Left ventricle myocardium superior (tissue), 1 donor: ENCODE results near the gene SCGB3A1. TPM values are rescaled to one million over a fixed set of nuclear protein-coding genes. Genes with fewer than 3 reads are reported as not detected.

Experiments
- ATAC-seq: fragments of 200-7000 bp; cut with Tn5 transposase; one replicate; pipeline ENCODE4 v1.9.1; 2020; ENCODE audit warnings: mild to moderate bottlenecking, moderate library complexity
- DNase-seq: peaks from one replicate; pipeline ENCODE4 v3.0.0-alpha.2; 2020
- intact Hi-C: fragments of 100-400 bp; cut with micrococcal nuclease; formaldehyde crosslinking; loops from one replicate; pipeline ENCODE4 v1.11.0; 2022
- total RNA-seq: library from RNA; stranded (reverse); fragmentation: NEBNext Ultra II Directional; extraction: Animal tissue kit (Norgen Biotek cat#: 25700); gene quantifications from one replicate; pipeline ENCODE4 v1.2.1, GENCODE V29; 2021
- donor health status: DM: no; HTN: yes; CAD: no; lungs with severe emphysema.

Gene SCGB3A1
- total RNA-seq, 1 donor from 2014 or later = not detected

DNA sequence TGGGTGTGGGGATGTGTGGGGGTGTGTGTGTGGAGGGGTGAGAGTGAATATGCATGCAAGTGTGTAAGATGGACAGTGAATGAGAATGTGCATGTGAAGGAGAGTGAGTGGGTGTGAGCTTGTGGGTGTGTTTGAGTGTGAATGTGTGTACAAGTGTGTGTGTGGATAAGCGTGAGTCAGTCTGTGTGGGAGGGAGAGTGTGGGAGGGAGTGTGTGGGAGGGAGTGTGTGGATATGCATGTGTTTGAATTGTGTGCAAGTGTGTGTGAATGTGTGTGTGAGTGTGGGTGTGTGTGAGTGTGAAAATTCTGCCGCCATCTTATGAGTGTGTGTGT, 3.7 kb upstream of the SCGB3A1 start:
- ATAC-seq (no peak), DNase-seq (no peak)
- intact Hi-C loops = no loop called here

DNA sequence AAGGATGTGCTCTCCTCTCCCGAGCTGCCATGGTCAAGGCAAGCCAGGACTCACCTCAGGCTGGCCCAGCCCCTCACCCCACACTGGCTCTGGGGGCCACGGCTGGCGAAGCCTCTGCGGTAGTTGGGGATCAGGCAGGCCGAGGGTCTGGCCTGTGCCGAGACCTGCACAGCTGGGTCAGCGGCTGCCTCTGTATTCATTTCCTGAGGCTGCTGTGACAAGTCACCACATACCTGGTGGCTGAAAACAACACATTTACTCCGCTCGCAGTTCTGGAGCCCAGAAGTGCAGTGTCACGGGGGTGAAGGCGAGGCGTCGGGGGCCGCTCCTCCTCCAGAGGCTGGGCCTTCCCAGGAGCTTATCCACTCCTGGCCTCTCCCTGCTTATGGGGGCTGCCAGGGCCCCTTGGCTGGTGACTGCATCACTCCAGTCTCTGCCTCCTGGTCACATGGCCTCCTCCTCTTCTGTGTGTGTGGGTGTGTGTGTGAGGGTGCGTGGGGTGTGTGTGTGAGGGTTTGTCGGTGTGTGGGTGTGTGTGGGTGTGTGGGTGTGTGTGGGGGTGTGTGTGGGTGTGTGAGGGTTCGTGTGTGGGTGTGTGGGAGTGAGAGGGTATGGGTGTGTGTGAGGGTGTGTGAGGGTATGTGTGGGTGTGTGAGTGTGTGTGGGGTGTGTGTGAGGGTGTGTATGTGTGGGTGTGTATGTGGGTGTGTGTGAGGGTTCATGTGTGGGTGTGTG, 3.2 kb upstream of the SCGB3A1 start:
- no peak for DNase-seq
- intact Hi-C loops = no loop called here
- ATAC-seq = no peak

DNA sequence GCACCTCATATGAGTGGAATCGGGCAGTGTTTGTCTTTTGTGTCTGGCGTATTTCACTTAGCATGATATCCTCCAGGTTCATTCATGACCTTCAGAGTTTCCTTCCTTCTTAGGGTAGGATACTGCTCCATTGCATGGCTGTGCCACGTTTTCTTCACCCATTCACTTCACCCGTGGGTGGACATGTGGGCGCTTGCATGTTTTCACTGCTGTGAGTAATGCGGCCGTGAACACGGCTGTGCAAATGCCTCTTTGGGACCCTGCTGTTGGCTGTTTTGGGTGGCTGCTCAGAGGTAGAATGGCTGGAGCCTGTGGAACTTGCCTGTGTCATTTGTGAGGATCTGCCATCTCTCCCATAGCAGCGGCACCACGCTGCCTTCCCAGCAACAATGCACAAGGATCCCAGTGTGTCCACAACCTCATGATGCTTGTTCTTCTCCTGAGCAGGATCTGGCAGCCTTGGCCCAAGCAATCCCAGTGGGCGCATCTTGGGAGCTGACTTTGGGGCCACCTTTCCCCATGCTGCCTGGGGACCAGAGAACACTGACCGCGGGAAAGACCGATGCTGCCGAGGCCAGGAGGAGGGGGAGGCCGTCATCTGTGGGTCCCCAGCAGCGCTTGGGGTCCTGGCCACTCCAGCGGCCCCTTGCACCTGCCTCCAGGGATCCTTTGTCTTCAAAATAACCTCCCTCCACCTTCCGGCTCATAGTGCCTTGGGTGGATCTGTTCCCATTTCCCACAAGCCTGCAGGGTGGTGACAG, 2.3 kb upstream of the SCGB3A1 start:
- DNase-seq = no peak
- no peak for ATAC-seq

DNA sequence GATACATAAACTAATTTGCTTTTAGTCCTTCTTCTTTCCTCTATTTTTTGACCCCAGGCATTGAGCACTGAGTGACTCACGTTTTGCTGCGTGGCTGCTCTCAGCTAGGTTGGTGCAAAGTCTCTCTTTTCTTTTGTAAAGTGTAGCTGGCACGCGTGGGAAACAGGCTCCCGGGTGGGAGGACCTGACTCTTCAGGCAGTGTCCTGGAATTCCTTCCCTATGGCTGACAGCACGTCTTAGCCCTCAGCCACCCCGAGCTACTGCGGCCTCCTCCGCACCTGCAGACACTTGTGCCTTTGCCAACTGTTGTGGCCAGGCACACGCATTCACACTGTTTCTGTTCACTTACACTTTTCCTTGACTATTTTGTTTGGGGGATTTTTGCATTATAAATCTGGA, 877 bp upstream of the SCGB3A1 start:
- DNase-seq (no peak), ATAC-seq (no peak)
- intact Hi-C loops = no loop called here

More for the DNA sequence above, 2.3 kb upstream of the SCGB3A1 start:
- intact Hi-C loops = no loop called here

DNA sequence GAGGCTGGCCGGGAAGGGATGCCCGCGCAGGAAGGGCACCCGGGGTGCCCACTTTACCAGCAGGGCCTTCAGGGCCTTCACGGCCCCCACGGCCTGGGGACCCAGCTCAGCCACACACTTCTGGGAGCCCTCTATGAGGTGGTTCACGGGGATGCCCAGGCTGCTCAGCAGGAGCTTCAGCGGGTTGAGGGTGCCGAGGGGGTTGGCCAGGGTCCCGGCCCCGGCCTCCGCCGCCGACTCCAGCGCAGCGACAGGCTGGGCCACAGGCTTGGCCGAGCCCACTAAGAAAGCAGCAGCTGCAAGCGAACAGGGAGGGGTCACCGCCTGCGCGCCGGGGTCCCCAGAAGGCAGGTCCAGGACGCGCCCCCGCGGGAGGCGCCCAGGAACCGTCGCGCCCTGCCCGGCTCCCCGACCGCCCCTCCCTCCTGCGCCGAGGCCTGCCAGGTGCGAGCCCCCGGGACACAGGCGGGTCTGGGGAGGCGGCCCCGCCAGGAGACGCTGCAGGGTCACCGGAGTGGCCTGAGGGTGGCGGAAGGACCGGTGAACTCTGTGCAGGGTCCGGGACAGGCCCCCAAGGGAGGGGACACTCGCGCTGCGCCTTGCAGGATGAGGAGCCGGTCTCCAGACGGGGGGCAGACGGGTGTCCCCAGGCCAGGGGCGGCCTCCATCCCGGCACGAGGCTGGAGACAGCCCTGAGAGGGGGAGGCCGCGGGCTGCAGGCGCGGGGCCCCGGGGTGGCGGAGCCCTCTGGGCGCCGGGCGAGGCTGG, 572 bp downstream of the SCGB3A1 start:
- intact Hi-C loops = no loop called here
- no peak for DNase-seq
- no peak for ATAC-seq

DNA sequence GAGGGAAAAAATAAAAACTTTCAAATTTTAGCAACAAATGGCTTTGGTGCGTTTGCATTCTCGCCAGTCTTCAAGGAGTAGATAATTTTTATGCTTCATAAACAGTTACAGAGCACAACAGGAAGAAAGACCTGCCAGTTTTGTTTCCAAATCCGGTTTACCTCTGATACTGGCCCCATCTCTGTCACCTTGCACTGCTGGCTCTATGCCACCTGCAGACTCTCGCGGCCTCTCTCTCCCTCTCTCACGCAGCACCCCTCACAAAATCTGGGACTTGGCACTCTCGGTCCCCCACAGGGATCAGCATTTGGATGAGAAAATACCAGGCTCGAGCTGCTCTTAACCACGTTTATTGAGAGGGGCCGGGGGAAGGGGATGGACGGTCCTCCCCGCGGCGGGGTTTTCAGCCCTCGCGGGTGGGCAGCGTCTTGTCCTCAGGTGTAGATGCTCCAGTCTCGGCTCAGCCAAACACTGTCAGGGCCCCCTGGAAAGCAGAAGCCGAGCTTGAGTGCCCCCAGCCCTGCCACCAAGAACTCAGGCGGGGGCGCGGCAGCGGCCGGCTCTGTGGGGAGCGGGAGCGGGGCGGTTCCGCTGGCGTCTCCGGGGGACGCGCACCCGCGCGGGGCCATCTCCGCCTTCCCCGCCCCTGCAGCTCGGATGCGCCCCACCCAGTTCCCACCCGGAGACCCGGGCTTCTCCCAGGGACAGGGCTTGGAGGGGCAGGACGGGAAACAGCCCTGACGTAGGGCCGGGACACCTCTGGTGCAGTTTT, 1.3 kb downstream of the SCGB3A1 start:
- intact Hi-C loops = no loop called here
- DNase-seq = no peak
- ATAC-seq = no peak

DNA sequence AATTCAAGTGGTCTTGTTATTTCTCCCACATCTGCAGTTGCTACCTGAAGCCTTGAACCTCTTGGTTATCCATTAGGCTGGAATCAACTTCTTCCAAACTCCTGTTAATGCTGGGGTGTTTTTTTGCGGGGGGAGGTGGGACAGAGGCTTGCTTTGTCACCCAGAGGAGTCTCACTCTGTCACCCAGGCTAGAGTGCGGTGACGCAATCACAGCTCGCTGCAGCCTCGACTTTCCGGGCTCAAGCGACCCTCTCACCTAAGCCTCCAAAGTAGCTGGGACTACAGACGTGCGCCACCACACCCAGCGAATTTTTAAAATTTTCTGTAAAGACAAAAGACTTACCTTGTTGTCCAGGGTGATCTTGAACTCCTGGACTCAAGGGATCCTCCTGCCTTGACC, 4.4 kb downstream of the SCGB3A1 start:
- no peak for ATAC-seq
- DNase-seq = no peak
- intact Hi-C loops = no loop called here

DNA sequence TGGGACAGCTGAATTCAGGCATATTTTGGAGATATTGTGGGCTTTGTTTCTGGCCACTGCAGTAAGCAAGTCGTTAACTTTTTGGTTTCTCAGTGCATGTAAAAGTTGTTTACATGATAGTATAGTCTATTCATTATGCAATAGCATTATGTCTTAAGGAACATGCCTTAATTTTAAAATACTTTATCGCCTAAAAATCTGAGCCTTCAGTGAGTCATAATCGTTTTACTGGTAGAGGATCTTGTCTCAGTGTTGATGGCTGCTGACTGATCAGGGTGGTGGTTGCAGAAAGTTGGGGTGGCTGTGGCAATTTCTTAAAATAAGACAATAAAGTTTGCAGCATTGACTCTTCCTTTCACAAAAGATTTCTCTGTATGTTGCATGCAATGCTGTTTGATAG, 5.1 kb downstream of the SCGB3A1 start:
- intact Hi-C loops = no loop called here
- DNase-seq (no peak), ATAC-seq (no peak)

DNA sequence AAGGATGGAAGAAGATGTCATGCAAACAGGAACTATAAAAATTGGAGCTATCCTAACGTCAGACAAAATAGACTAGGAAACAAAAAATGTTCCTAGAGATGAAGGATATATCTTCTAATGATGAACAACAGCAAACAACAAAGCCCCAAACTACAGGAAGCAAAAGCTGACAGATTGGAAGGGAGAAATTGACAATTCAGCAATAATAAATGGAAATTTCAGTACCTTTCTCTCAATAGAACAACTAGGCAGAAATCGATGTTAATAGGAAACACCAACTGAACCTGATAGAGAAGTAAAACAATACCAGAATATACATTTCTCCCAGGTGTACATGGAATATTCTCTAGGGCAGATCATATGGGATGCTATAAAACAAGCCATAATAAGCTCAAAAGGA, 7.6 kb downstream of the SCGB3A1 start:
- no peak for ATAC-seq
- intact Hi-C loops = no loop called here
- no peak for DNase-seq

DNA sequence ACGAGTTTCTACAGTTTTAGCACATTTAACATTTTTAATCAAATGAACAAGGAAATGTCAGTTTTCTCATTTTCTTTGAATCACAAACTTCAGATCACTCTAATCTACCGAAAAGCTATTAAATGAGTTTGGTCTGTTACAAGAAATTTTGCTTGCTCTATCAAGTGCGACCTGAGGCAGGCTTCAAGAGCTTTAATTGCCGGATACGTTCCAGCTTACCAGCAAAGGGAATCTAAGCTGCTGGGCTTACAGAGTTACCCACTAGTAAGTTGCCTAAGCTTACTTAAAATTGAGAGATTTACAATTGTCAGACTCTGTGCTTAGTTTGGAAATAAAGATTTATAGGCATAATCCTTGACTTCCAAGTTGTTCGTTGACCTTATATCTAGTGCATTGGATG, 10.6 kb downstream of the SCGB3A1 start:
- intact Hi-C loops = no loop called here

DNA sequence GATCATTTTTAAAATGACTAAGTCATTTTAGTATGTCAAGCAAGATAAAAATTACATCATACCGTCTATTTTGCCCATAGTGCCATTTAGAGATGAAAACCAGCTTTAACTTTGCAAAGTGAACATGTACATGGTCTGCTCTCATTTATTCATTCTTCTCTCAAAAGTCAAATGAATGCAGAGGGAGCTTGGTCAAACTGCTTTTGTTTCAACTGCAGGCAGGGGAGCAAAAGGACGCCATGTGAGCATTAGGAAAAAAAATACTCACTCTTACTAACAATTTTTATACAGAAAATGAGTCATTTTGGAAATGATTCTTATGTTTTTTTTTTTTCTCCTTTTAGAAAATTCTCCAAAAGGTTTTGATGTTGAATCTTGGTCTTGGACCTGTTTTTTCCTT, 15.7 kb downstream of the SCGB3A1 start:
- intact Hi-C loops = no loop called here
- ATAC-seq (no peak), DNase-seq (no peak)

More for the DNA sequence above, 10.6 kb downstream of the SCGB3A1 start:
- ATAC-seq = no peak
- no peak for DNase-seq

DNA sequence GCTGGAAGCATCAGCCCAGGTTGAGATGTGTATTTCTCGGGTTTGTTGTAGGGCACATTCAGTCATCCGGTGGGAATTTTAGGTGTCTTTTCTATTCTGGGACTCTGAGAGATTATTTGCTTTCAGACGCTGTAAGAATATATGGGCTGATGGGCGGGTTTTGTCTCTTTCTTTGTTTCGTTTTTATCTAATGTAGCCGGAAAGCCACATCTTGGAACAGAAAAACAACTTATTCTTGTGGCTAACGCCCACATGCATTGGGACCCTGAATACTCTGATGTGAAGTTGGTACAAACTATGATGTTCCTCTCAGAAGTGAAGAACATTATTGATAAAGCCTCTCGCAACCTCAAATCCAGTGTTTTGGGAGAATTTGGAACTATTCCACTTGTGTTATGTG, 22.4 kb downstream of the SCGB3A1 start:
- intact Hi-C loops = no loop called here
- no peak for ATAC-seq
- DNase-seq = no peak

DNA sequence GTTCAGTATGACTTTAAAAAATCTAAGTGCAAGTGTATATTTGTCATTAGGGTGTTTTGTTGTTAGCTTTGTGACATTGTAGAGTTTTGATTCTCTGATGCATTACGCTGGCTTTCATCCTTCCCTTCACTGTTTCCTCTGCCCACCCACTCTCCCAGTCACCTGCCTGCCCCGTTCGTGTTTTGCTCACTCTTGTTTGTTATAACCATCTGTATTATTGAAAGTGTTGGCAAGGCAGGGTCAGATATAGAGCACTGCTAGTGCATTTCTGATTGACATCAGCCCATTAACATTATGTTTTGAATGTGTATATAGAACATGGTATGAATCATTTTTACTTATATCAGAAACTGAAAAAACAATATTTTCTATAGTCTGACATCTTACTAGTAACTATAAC, 27.3 kb downstream of the SCGB3A1 start:
- DNase-seq = no peak
- intact Hi-C loops = no loop called here
- ATAC-seq = no peak

DNA sequence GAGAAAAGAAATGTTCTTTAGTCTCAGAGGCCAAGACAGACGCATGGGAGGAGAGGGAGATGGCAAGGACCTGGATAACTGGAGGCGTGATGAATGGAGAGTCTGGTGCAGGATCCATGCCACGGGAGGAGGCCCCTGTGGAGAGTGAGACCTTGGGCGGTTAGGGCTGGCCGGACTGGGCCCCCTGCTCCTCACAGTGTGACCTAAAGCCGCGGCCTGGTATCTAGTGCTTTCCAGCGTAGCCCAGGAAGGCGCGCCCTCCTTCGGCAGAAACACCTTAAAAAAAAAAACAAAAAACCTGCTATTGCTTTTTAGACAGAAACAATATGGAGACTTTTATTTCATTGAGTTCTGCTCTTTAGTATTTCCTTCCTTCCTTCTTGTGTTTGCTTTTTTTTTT, 33.1 kb downstream of the SCGB3A1 start:
- ATAC-seq = no peak
- no peak for DNase-seq
- intact Hi-C loops = no loop called here

DNA sequence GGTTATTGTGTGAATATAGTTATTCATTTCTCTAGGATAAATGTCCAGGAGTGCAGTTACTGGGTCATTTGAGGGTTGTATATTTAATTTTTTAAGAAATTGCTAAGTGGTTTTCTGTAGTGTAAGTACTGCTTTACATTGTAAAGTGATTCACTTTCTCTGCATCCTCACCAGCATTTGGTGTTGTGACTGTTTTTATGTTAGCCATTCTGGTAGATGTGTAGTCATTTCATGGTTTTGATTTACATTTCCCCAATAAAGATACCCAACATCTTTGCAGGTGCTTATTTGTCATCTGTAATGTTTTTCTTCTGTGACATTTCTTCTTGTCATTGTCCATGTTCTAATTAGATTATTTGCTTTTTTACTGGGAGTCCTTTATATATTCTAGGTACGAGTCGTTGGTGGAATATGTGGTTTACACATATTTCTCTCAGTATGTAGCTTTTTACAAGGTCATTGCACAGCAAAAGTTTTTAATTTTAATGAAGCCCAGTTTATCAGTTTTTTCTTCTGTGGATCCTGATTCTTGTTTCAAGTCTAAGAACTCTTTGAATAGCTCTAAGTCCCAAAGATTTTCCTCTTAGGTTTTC, 34.0 kb downstream of the SCGB3A1 start:
- ATAC-seq (no peak), DNase-seq (no peak)
- intact Hi-C loops = no loop called here

DNA sequence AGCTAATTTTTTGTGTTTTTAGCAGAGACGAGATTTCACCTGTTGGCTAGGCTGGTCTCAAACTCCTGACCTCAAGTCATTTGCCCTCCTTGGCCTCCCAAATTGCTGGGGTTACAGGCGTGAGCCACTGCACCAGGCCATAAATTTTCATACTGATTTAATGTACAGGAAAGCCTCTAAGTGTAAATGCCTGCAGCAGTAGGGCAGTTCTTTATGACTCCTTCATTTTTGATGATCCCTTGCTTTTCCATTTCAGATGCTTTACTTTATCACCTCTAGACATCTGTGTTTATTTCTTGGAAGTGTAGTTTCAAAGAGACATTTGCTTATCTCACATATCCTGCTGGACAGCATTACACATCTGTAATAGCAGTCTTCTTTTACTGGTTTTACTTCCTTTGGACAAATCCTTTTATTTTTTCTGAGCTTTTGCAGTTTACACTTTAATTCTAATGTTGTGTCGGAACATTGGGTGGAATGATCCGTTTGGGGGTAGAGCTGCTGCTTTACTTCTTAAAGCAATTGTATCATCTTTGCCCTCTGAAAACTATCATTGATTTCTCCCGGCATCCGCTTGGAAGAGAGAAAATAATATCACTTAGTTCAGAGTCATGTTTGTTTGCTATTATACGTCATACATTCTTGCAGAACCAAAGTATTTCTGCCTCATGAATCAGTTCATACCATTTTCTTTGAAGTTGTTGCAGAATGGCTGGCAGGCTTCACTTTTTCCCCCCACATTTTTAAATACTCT, 36.0 kb downstream of the SCGB3A1 start:
- ATAC-seq = no peak
- intact Hi-C loops = no loop called here
- DNase-seq = no peak

DNA sequence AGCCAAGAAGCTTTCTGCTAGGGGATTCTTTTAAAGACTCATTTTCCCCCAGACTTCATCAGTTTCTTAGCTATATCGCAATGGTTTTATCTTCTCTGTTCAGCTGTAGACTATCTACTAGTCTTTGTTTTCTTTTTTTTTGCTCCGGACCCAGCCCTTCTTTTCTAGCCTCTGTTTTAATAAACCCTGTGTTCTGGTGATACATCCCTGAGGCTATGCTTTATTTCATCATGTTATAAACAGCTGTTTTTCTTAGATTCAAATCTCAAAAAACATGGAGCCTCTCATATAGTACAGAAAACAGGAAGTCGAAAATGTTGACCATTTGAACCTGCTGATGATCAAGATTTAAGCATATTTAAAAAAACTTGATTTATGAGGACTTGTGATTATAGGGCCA, 37.8 kb downstream of the SCGB3A1 start:
- ATAC-seq (no peak), DNase-seq (no peak)
- intact Hi-C loops = no loop called here

DNA sequence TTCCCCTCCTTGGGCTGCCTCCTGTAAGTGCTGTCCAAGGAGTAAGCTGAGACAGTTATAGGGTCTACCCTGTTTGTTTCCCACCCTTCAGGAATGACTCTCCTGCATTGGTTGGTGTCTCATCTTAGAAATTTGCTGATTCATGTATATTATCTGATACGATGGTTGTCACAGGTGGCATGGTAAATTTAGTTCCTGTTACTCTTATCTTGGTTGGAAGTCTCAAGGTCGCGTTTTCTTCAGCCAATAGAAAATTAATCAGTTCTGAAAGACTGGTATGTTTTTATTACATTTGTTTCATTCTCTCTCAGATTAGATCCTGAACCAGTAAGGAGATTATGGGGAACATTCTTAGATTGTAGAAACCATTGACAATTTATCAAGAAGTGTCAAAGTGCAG, 42.7 kb downstream of the SCGB3A1 start:
- ATAC-seq (no peak), DNase-seq (no peak)
- intact Hi-C loops = no loop called here

DNA sequence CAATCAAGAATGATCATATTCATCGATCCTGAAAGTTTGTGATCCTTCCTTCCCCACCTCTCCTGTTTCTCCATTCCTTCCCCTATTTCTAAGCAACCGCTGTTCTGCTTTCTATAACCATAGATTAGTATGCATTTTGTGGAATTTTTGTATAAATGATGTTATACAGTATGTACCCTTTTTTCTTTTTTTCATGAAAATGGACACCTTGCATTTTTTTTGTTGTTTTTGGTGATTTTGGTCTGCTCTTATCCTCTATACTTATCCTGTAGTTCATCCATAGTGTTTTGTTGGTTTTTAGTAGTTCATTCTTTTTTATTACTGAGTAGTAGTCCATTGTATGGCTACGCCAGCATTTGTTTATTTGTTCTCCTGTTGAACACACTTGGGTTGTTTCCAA, 46.1 kb downstream of the SCGB3A1 start:
- no peak for DNase-seq
- ATAC-seq = no peak
- intact Hi-C loops = no loop called here
